Ascending aorta (tissue), 2 donors: ENCODE results near the gene CACNA2D3. TPM values are rescaled to one million over a fixed set of nuclear protein-coding genes. Genes with fewer than 3 reads are reported as not detected.

ENCODE experiments used
- DNase-seq, 2 donors: peaks; one replicate each; pipeline ENCODE4 v3.0.0-alpha.2; 2019; ENCODE audit warnings: low spot score in 2 of 2
- H3K27ac ChIP-seq, 2 donors: fragments of 200-600 bp; sonication (generic); one replicate each; pipeline ENCODE4 v1.5.1; 2016 to 2017; ENCODE audit warnings: mild to moderate bottlenecking in 1 of 2
- H3K27me3 ChIP-seq: fragments of 200-600 bp; sonication (generic); one replicate; pipeline ENCODE4 v1.5.1; 2017
- H3K36me3 ChIP-seq, 2 donors: fragments of 200-600 bp; sonication (generic); one replicate each; pipeline ENCODE4 v1.5.1; 2016
- H3K4me1 ChIP-seq, 2 donors: fragments of 200-600 bp; sonication (generic); one replicate each; pipeline ENCODE4 v1.5.1; 2016 to 2017; ENCODE audit warnings: mild to moderate bottlenecking in 1 of 2
- H3K4me3 ChIP-seq, 2 donors: fragments of 200-600 bp; sonication (generic); one replicate each; pipeline ENCODE4 v1.5.1; 2016 to 2017; ENCODE audit warnings: mild to moderate bottlenecking in 1 of 2
- H3K9me3 ChIP-seq, 2 donors: fragments of 200-600 bp; sonication (generic); one replicate each; pipeline ENCODE4 v1.5.1; 2016
- intact Hi-C: fragments of 100-400 bp; cut with DNase I; formaldehyde crosslinking; loops from one replicate; pipeline ENCODE4 v1.15.1; 2023
- total RNA-seq: library from RNA; depleted of rRNA; stranded (reverse); fragments of >200 nt; gene quantifications from one replicate; pipeline ENCODE4 v1.1.0, GENCODE V29; 2016
- TF ChIP-seq, protein P1 (sequence below), 3 experiments: fragments of 200-600 bp in 2 of 3; fragments of 450-650 bp in 1 of 3; sonication (generic) in 2 of 3; IDR thresholded peaks; one replicate each; pipeline ENCODE4 v1.5.1; 2016 to 2019; ENCODE audit warnings: antibody characterized with exemption in 3 of 3, mild to moderate bottlenecking in 1 of 3, moderate library complexity in 1 of 3

Gene CACNA2D3
- total RNA-seq, 1 donor from 2014 or later: not detected

- DNase-seq: no peak
- Histone ChIP-seq H3K4me3 (no peak overlapping the region), H3K9me3 (no peaks in the 10 kb centered on the region), H3K27me3 (no peaks in the 10 kb centered on the region), H3K36me3 (no peaks in the 10 kb centered on the region), H3K4me1 (no peaks in the 10 kb centered on the region), H3K27ac (no peak overlapping the region)
- intact Hi-C loops: no loop called here
- TF ChIP-seq, protein P1, sequence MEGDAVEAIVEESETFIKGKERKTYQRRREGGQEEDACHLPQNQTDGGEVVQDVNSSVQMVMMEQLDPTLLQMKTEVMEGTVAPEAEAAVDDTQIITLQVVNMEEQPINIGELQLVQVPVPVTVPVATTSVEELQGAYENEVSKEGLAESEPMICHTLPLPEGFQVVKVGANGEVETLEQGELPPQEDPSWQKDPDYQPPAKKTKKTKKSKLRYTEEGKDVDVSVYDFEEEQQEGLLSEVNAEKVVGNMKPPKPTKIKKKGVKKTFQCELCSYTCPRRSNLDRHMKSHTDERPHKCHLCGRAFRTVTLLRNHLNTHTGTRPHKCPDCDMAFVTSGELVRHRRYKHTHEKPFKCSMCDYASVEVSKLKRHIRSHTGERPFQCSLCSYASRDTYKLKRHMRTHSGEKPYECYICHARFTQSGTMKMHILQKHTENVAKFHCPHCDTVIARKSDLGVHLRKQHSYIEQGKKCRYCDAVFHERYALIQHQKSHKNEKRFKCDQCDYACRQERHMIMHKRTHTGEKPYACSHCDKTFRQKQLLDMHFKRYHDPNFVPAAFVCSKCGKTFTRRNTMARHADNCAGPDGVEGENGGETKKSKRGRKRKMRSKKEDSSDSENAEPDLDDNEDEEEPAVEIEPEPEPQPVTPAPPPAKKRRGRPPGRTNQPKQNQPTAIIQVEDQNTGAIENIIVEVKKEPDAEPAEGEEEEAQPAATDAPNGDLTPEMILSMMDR (IDR thresholded peaks at IDR 0.05): no peak
Measured at GRCh38 chr3:54641226-54642014, 519.1 kb downstream of the CACNA2D3 start.

DNA sequence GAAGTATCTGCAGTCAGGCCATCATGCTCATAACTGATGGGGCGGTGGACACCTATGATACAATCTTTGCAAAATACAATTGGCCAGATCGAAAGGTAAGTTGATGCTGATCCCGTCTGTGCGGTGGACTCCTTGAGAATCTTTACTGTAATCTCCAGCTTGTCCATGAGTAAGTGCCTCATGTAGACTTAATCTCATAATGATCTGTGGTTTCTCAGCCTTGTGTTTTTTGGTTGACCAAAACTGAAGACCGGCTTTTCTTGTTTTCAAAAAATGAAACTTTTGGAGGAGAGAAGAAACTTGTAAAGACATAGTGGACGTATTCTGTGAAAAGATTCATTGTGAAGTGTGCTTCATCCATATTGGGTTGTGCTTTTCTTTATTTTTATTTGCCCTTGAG is 519.8 kb downstream of the CACNA2D3 start:
- Histone ChIP-seq H3K4me1 (no peaks in the 10 kb centered on the region), H3K9me3 (no peaks in the 10 kb centered on the region), H3K27me3 (no peaks in the 10 kb centered on the region), H3K36me3 (no peaks in the 10 kb centered on the region), H3K27ac (no peak overlapping the region), H3K4me3 (no peak overlapping the region)
- intact Hi-C loops: no loop called here
- TF ChIP-seq, protein P1 (IDR thresholded peaks at IDR 0.05): no peak
- DNase-seq: no peak

- Histone ChIP-seq H3K4me1 (no peaks in the 10 kb centered on the region), H3K36me3 (no peaks in the 10 kb centered on the region), H3K27me3 (no peaks in the 10 kb centered on the region), H3K4me3 (no peak overlapping the region), H3K27ac (no peak overlapping the region), H3K9me3 (no peaks in the 10 kb centered on the region)
- intact Hi-C loops: no loop called here
- DNase-seq: no peak
- TF ChIP-seq, protein P1 (IDR thresholded peaks at IDR 0.05): no peak
Measured at GRCh38 chr3:54647721-54648120, 525.4 kb downstream of the CACNA2D3 start.

DNA sequence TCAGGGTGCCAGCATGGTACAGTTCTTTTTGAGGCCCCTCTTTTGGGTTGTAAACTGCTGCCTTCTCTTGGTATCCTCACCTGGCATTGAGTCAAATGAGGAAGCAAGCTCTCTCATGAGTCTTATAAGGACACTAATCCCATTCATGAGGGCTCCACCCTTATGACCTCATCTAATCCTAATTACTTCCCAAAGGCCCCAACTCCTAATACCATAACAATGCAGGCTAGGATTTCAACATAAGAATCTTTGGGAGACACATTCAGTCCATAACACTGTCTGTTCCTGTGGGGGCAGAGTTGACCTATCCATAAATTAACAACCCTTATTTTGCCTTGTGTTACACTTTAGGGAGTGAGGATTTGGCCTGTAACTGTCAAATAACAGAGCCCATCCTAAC is 527.2 kb downstream of the CACNA2D3 start:
- Histone ChIP-seq H3K27ac (no peak overlapping the region), H3K4me1 (no peaks in the 10 kb centered on the region), H3K36me3 (no peaks in the 10 kb centered on the region), H3K4me3 (no peak overlapping the region), H3K27me3 (no peaks in the 10 kb centered on the region), H3K9me3 (no peaks in the 10 kb centered on the region)
- intact Hi-C loops: no loop called here
- DNase-seq: no peak
- TF ChIP-seq, protein P1 (IDR thresholded peaks at IDR 0.05): no peak

GRCh38 chr3:54653456-54654195 is 531.3 kb downstream of the CACNA2D3 start:
- no peaks in the 10 kb centered on the region for H3K27me3 ChIP-seq
- H3K9me3 ChIP-seq: no peaks in the 10 kb centered on the region
- DNase-seq: no peak
- H3K4me3 ChIP-seq: no peak overlapping the region
- TF ChIP-seq, protein P1 (IDR thresholded peaks at IDR 0.05): no peak
- H3K4me1 ChIP-seq: no peaks in the 10 kb centered on the region
- no peaks in the 10 kb centered on the region for H3K36me3 ChIP-seq
- intact Hi-C loops: no loop called here
- H3K27ac ChIP-seq: no peak overlapping the region
